DOHH2 (cell line): ENCODE data around the gene C6orf47.
"Not testable (repeated sequence)": the region's sequence is repeated elsewhere in the genome, so short reads cannot be mapped to it uniquely, and the experiment has no call there.

ENCODE experiments used
- H3F3A ChIP-seq: fragments of 200-600 bp; sonication (generic), shearing (Covaris generic); 2 replicates; pipeline ENCODE4 v1.6.0; 2016; ENCODE audit warnings: antibody characterized with exemption, mild to moderate bottlenecking; ENCODE audit not compliant: control insufficient read depth, insufficient read depth
- H3K27ac ChIP-seq: fragments of 200-600 bp; sonication (generic); 2 replicates; pipeline ENCODE4 v1.5.1; 2014; ENCODE audit warnings: low read depth, mild to moderate bottlenecking, low read length, moderate library complexity
- H3K27me3 ChIP-seq: fragments of 200-600 bp; sonication (generic); 2 replicates; pipeline ENCODE4 v1.6.1; 2014; ENCODE audit warnings: mild to moderate bottlenecking, low read length, mixed read lengths; ENCODE audit not compliant: control insufficient read depth
- H3K36me3 ChIP-seq: fragments of 200-600 bp; sonication (generic); 2 replicates; pipeline ENCODE4 v1.6.1; 2014; ENCODE audit warnings: mild to moderate bottlenecking, low read length, moderate library complexity, mixed read lengths; ENCODE audit not compliant: control insufficient read depth
- H3K4me1 ChIP-seq: fragments of 200-600 bp; sonication (generic); 2 replicates; pipeline ENCODE4 v1.6.1; 2014; ENCODE audit warnings: mild to moderate bottlenecking, low read length, mixed read lengths; ENCODE audit not compliant: control insufficient read depth
- H3K4me2 ChIP-seq: fragments of 200-600 bp; sonication (generic); 2 replicates; pipeline ENCODE4 v1.6.0; 2014; ENCODE audit warnings: mild to moderate bottlenecking, low read length, moderate library complexity
- H3K4me3 ChIP-seq: fragments of 200-600 bp; sonication (generic); 2 replicates; pipeline ENCODE4 v1.5.1; 2014; ENCODE audit warnings: mild to moderate bottlenecking, low read length, mixed read lengths
- H3K79me2 ChIP-seq: fragments of 200-600 bp; sonication (generic); 2 replicates; pipeline ENCODE4 v1.6.1; 2014; ENCODE audit warnings: mild to moderate bottlenecking, low read length, mixed read lengths; ENCODE audit not compliant: control insufficient read depth
- H3K9me2 ChIP-seq: fragments of 200-600 bp; sonication (generic); replicated peaks from 2 replicates; pipeline ENCODE4 v1.6.1; 2014; ENCODE audit warnings: mild to moderate bottlenecking, low read length, mixed read lengths; ENCODE audit not compliant: control insufficient read depth
- H3K9me3 ChIP-seq: fragments of 200-600 bp; sonication (generic); 2 replicates; pipeline ENCODE4 v1.6.1; 2014; ENCODE audit warnings: antibody characterized with exemption, low read length, mixed read lengths; ENCODE audit not compliant: control insufficient read depth, insufficient read depth
- H4K20me1 ChIP-seq: fragments of 200-600 bp; sonication (generic); 2 replicates; pipeline ENCODE4 v1.6.0; 2014; ENCODE audit warnings: low read depth, mild to moderate bottlenecking, antibody characterized with exemption, low read length, moderate library complexity; ENCODE audit not compliant: control insufficient read depth, insufficient read depth
- CTCF ChIP-seq: fragments of 200-600 bp; sonication (generic); IDR thresholded peaks from one replicate; pipeline ENCODE4 v1.5.1; 2014; ENCODE audit warnings: antibody characterized with exemption, mild to moderate bottlenecking, low read depth, low read length; ENCODE audit not compliant: poor library complexity, severe bottlenecking
- EZH2phosphoT487 ChIP-seq: fragments of 200-600 bp; sonication (generic); IDR thresholded peaks from 2 replicates; pipeline ENCODE4 v1.6.1; 2017; ENCODE audit warnings: borderline replicate concordance, mild to moderate bottlenecking, antibody characterized with exemption, low read length, moderate library complexity, mixed read lengths

Gene C6orf47

GRCh38 chr6:31660381-31661261 is at the start of gene C6orf47:
Gene C6orf47 (minus strand): TSS chr6:31660778. CDS start chr6:31659947, 831 bp downstream.
- peak within 1 kb of the TSS; percentile 57 for H3K27ac ChIP-seq
- H3K9me3 ChIP-seq = no peaks in the 10 kb centered on the region
- H3K4me3 ChIP-seq = peak within 1 kb of the TSS; percentile 95
- H3K27me3 ChIP-seq = no peaks in the 10 kb centered on the region
- H3K79me2 ChIP-seq = peaks cover 64% of the 10 kb centered on the region
- H4K20me1 ChIP-seq = no peaks in the 10 kb centered on the region
- H3F3A ChIP-seq = peaks cover 15% of the 10 kb centered on the region
- peaks cover 57% of the 10 kb centered on the region for H3K4me1 ChIP-seq
- H3K4me2 ChIP-seq = peak within 1 kb of the TSS; percentile 92
- peaks cover 60% of the 10 kb centered on the region for H3K36me3 ChIP-seq
- no peak for TF ChIP-seq EZH2phosphoT487
- TF ChIP-seq CTCF = no peak
- H3K9me2 ChIP-seq = no peaks in the 10 kb centered on the region

- H3K4me2 ChIP-seq, H3F3A ChIP-seq, H3K36me3 ChIP-seq, H3K27ac ChIP-seq, H3K4me3 ChIP-seq, H4K20me1 ChIP-seq, H3K79me2 ChIP-seq, H3K4me1 ChIP-seq, H3K9me3 ChIP-seq, H3K9me2 ChIP-seq: not testable (repeated sequence)
- H3K27me3 ChIP-seq = peaks cover 40% of the 10 kb centered on the region
Observed at GRCh38 chr6:31709157-31709556, 48.6 kb upstream of the C6orf47 start.

- Histone ChIP-seq H3K79me2 (no peaks in the 10 kb centered on the region), H4K20me1 (no peaks in the 10 kb centered on the region), H3K27me3 (peaks cover 34% of the 10 kb centered on the region), H3K9me2 (no peaks in the 10 kb centered on the region), H3K36me3 (no peaks in the 10 kb centered on the region), H3K4me2 (no peak overlapping the region), H3K9me3 (no peaks in the 10 kb centered on the region), H3K4me3 (no peak overlapping the region), H3F3A (peaks cover 6% of the 10 kb centered on the region), H3K4me1 (peaks cover 12% of the 10 kb centered on the region), H3K27ac (no peak overlapping the region)
- TF ChIP-seq CTCF (no peak), EZH2phosphoT487 (no peak)
Observed at GRCh38 chr6:31708224-31708623, 47.6 kb upstream of the C6orf47 start.

- Histone ChIP-seq H3K4me1 (peaks cover 12% of the 10 kb centered on the region), H3K27ac (no peak overlapping the region), H3K79me2 (peaks cover 1% of the 10 kb centered on the region), H4K20me1 (no peaks in the 10 kb centered on the region), H3K4me3 (no peak overlapping the region), H3K9me3 (no peaks in the 10 kb centered on the region), H3K9me2 (no peaks in the 10 kb centered on the region), H3K27me3 (peaks cover 29% of the 10 kb centered on the region), H3K36me3 (no peaks in the 10 kb centered on the region), H3F3A (peaks cover 6% of the 10 kb centered on the region), H3K4me2 (no peak overlapping the region)
- TF ChIP-seq EZH2phosphoT487 (no peak), CTCF (no peak)
Observed at GRCh38 chr6:31707701-31708100, 47.1 kb upstream of the C6orf47 start.
